HepG2 (cell line): ENCODE data around the gene SLC5A4.
A peak's percentile ranks its signal among the peaks of the same experiment; 100 is the strongest.

Source experiments
- EEA1 ChIP-seq: sonication (generic); formaldehyde crosslinking; IDR thresholded peaks from 2 replicates; pipeline ENCODE4 v1.5.1; 2020; ENCODE audit warnings: mild to moderate bottlenecking, missing genetic modification reagents, borderline replicate concordance
- FOXM1 ChIP-seq: sonication (generic); formaldehyde crosslinking; IDR thresholded peaks from 2 replicates; pipeline ENCODE4 v1.5.0; 2020; ENCODE audit warnings: missing genetic modification reagents
- GABPA ChIP-seq, 2 experiments: IDR thresholded peaks; 2 replicates each; pipeline ENCODE4 v1.6.1; 2011 to 2016; ENCODE audit warnings: low read depth in 2 of 2, low read length in 1 of 2, missing biosample characterization in 1 of 2, missing genetic modification characterization in 1 of 2
- HCFC1 ChIP-seq: fragments of 150-350 bp; IDR thresholded peaks from 2 replicates; pipeline ENCODE4 v1.6.1; 2014; ENCODE audit warnings: low read depth, low read length
- POLR2A ChIP-seq, 2 experiments: IDR thresholded peaks; 2 replicates each; pipeline ENCODE4 v1.6.1; 2011; ENCODE audit warnings: low read depth in 2 of 2, low read length in 2 of 2, mild to moderate bottlenecking in 1 of 2, moderate library complexity in 1 of 2; ENCODE audit not compliant: insufficient read depth in 1 of 2
- SUZ12 ChIP-seq: fragments of 150-350 bp; IDR thresholded peaks from 2 replicates; pipeline ENCODE4 v1.6.1; 2014; ENCODE audit warnings: low read depth, low read length
- ZFP90 ChIP-seq: sonication (generic); formaldehyde crosslinking; IDR thresholded peaks from 2 replicates; pipeline ENCODE4 v1.8.0; 2022; ENCODE audit warnings: missing genetic modification reagents, mild to moderate bottlenecking, inconsistent platforms, borderline replicate concordance
- ZNF138 ChIP-seq: sonication (generic); formaldehyde crosslinking; IDR thresholded peaks from 2 replicates; pipeline ENCODE4 v1.5.0; 2020; ENCODE audit warnings: mild to moderate bottlenecking, low read depth, missing genetic modification reagents
- ZNF510 ChIP-seq: sonication (generic); formaldehyde crosslinking; IDR thresholded peaks from 2 replicates; pipeline ENCODE4 v1.4.0; 2020; ENCODE audit warnings: low read depth, mild to moderate bottlenecking, missing genetic modification reagents
- ZNF646 ChIP-seq: sonication (generic); formaldehyde crosslinking; IDR thresholded peaks from 2 replicates; pipeline ENCODE4 v1.9.0; 2021; ENCODE audit warnings: mild to moderate bottlenecking, missing genetic modification reagents
- TF ChIP-seq, protein P1 (sequence below): sonication (generic); formaldehyde crosslinking; IDR thresholded peaks from 2 replicates; pipeline ENCODE4 v1.5.0; 2020; ENCODE audit warnings: mild to moderate bottlenecking, missing genetic modification reagents, moderate library complexity

GRCh38 chr22:32204856-32205722 lies 50.1 kb downstream of the SLC5A4 start, which contains the start of gene RFPL2:
- TF ChIP-seq, protein P1, sequence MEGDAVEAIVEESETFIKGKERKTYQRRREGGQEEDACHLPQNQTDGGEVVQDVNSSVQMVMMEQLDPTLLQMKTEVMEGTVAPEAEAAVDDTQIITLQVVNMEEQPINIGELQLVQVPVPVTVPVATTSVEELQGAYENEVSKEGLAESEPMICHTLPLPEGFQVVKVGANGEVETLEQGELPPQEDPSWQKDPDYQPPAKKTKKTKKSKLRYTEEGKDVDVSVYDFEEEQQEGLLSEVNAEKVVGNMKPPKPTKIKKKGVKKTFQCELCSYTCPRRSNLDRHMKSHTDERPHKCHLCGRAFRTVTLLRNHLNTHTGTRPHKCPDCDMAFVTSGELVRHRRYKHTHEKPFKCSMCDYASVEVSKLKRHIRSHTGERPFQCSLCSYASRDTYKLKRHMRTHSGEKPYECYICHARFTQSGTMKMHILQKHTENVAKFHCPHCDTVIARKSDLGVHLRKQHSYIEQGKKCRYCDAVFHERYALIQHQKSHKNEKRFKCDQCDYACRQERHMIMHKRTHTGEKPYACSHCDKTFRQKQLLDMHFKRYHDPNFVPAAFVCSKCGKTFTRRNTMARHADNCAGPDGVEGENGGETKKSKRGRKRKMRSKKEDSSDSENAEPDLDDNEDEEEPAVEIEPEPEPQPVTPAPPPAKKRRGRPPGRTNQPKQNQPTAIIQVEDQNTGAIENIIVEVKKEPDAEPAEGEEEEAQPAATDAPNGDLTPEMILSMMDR (CRISPR knock-in tag) = peak; percentile 29
- TF ChIP-seq POLR2A (IDR thresholded peaks at IDR 0.05; ENCODE audit: insufficient read depth in 1 of 2, low read depth in 2 of 2, low read length in 2 of 2) (peak; percentile 30 to 55; a peak in 2 of 4 replicates), ZNF646 (no peak), HCFC1 (no peak), ZNF510 (CRISPR knock-in tag) (no peak), FOXM1 (CRISPR knock-in tag) (no peak), EEA1 (CRISPR knock-in tag) (no peak), ZFP90 (CRISPR knock-in tag) (no peak), ZNF138 (CRISPR knock-in tag) (no peak), GABPA (IDR thresholded peaks at IDR 0.05; ENCODE audit: low read depth, low read length) (no peak), GABPA (CRISPR knock-in tag; IDR thresholded peaks at IDR 0.05; ENCODE audit: low read depth) (no peak), SUZ12 (no peak)
